Esophagus muscularis mucosa (tissue), 3 donors: ENCODE measurements around the gene MYL11.

ENCODE experiments used
- CTCF ChIP-seq, 3 experiments: fragments of 200-600 bp in 2 of 3; fragments of 450-650 bp in 1 of 3; sonication (generic) in 2 of 3; IDR thresholded peaks; one replicate each; pipeline ENCODE4 v1.5.1; 2017 to 2019; ENCODE audit warnings: antibody characterized with exemption in 3 of 3, mild to moderate bottlenecking in 2 of 3, moderate library complexity in 1 of 3
- POLR2A ChIP-seq: fragments of 450-650 bp; IDR thresholded peaks from one replicate; pipeline ENCODE4 v1.6.1; 2017; ENCODE audit warnings: antibody characterized with exemption, moderate library complexity, mild to moderate bottlenecking, low read depth

GRCh38 chr16:30353438-30354129 is 21.0 kb upstream of the MYL11 start:
- TF ChIP-seq CTCF (IDR thresholded peaks at IDR 0.05) (no peak), POLR2A (no peak)
